ENCODE measurements around the gene UFD1.

The UFD1 gene

DNA sequence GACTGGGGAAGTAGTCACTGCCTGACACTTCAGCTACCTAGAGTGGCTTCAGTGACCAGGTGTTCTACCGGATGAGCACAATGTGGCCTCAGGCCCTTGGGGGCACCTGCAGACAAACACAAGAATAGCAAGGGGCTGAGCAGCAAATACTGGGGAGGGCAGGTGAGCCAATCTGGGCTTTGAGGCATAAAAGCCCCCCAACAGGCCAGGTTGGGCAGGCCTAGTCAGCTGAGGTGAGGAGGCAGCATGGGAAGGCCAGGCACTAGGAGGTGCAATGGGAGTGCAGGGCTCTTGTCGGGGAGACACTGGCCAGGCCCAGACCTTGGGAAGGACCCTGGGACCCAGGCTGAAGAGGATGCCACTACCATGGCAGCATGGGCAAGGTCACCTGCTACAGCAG is 9.0 kb downstream of the UFD1 start:
- no peak for DNase-seq (ENCODE audit: low spot score)

DNA sequence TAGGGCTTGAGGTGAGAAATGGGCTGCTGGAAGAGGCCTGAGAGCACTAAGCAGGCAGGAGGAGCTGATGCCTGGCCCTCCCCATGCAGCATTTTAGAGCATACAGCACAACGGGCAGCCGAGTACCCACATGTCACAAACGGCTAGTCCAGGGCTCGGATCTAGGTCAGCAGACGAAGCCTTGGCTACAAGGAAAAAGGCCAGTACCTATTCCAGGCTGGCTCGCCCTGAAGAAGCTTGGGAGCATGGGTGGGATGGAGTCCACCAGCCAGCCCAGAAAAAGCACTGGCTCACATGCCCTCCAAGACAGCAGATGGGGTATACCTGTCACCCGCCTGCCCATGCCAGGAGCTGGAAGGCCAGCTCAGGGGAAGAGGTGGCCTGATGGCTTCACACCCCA is 9.6 kb downstream of the UFD1 start:
- DNase-seq (ENCODE audit: low spot score), result no peak

DNA sequence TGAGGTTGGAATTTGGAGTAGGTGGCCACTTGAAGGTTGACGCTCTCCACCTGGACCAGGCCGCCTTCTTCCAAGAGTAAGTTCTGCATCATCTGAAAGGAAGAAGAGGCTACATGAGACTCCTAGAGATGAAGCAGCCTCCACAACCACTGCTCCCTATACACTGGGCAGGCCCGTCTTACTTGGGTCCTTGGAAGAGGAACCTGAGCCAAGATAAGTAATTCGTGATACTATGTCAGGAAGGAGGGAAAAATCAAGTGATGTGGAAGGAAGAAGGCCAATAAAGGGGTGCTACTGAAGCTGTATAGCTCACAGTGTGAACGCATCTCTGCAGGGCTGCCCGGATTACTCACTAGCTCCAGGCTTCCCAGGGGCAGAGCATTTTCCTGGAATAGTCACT is 11.1 kb downstream of the UFD1 start:
- no peak for DNase-seq (ENCODE audit: low spot score)

DNA sequence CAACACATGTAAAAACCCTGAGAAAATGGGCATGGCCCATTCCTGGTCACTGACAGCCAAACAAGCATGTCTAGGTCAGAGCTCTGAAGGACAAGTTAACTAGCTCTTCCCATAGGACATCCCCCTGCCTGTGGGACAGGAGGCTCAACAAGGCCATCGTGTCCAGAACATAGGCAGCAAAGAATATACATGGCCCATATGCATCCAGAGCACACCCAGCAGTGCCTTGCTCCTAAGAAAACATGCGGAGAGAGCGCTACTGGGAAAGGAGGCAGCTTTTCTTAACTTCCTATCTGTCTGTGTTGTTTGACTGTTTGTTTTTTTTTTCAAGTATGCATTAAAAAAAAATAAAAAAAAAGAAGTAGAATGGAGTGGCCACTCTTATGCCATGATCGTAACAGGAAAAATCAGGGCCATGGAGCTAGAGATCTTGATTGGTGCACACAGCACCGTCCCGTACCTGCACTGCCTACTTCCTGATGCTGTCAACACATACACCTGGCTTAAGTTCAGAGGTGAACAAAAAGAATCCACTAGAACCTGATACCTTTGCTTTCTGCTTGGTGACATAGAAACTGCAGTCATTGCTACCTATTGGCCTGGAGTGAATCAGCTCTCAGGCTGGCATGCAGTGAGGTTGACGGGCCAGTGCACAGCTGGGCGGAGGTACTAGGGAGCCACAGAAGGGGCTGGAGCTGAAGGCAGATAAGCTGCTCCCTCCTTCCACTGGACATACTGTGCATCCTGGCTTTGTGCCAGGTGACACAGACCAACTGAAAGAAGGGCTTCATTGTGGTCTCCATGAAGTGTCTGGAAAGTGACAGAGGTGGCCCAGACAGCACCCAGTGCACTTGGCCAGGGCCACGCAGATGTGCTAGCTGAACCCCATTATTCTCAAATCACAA is 11.9 kb downstream of the UFD1 start:
- DNase-seq (ENCODE audit: low spot score), result no peak

DNA sequence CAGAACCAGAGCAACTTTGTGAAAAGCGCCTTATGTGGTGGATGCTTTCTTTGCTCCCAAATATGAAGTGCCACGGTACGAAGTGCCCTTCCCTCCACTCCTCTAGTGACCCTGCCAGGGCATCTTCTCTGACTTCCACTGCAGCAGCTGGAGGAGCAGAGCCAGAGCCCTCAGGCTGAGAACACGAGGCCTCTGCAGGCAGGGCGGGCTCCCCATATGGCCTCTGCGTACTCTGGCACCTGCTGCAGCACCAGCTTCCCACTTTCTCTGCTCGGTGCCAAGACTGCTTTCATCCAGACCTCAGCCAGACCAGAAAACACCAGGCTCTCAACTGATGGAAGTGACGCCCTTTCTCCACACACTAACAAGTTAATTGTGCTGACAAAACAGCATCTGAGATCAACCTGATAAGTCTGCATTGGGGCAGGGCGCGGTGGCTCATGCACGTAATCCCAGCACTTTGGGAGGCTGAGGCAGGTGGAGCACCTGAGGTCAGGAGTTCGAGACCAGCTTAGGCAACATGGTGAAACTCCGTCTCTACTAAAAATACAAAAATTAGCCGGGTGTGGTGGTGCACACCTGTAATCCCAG is 12.8 kb downstream of the UFD1 start:
- DNase-seq (ENCODE audit: low spot score), result no peak

DNA sequence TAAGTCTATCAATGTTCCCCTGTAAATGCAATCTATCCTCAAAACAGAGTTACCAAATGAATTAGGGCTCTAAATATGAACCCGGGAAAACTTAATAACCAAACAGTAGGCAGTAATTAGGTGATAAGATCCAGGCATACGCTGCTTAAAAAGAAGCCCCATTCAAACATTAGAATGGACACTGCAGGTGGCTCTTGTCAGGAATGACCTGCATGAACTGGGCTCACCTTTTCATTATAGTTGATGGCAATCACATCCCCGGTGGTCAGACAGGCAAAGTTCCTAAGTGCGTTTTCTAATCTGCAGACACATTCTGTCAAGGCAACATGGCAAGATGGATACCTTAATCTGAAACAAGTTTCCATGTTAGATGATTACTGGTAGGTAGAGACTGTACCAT is 14.0 kb downstream of the UFD1 start:
- DNase-seq (ENCODE audit: low spot score), result no peak

DNA sequence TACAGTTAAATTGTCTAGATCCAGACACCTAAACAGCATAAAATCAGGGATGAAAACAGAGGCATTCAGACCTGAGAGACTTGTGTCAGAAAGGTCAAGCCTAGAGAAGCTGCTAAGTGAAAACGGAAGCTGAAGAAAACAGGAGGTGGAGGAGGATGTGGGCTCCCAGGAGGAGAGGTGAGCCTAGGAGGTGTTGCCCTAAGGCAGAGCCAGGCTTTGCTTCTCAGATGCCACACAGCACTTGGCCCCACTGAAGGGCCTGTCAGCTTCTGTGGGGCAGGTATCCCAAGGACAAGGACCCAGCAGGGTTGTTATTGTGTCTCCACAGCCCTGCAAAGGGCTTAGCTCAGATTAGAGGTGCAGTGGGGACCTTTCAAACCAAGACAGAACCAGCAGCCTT is 14.4 kb downstream of the UFD1 start:
- DNase-seq (ENCODE audit: low spot score), result no peak

DNA sequence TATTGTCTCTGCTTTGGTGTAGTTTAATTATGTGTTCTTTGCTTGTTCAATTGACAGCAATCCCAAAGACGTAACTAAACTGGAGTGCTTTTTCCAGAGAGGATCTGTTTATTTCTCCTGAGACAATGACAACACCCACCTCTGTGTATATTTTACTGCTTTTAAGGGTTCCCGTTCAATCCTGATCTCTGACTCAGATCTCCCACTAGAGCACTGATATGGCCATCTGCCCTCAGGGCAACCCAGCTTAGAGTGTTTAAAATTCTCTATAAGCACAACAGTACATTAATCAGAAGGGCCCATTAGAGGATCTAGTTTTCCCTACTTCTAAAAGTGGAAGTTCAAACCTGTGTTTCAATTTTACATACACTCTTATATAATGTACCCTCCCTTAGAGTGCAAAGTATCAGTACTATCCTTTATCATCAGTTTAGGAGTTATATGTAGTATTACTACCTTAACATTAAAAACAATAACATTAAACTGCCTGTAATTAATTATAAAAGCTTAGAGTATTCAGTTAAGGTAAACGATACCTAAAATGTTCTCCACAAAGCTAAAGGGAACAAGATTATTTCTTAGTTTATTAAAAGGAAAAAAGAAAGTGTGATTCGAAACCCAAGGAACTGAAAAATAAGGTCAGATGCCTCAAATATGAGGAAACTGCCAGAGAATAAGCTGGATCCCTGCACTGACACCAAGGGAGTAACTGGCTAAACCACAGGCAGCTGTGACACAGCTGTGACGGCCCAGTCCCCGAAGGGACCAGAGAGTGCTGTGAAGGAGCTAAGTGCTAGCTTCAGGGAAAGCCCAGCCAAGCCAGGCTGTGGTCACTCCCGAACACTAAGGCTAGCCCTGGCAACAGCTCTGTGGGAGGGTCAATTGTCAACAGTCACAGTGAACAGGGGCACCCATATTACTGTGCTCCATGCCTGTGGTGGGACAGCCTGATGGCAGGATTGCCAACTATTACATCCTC is 15.2 kb downstream of the UFD1 start:
- no peak for DNase-seq (ENCODE audit: low spot score)

DNA sequence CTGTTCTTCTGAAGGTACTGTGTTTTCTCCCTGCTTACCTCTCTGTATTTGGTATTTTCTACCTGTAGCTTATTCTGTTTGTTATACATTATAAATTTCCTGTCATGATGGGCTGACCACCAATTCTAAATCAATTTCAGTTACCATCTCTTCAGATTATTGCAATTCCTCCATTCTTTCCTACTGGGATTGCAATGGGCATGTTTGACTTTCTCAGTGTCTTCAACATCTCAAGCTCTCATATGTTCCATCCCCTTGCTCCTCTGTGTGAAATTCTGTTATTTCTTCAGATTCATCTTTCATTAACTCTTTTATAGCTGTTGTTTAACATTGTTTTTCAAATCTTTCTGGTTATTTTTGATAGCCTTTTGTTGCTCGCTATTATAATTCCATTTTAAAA is 16.0 kb downstream of the UFD1 start:
- no peak for DNase-seq (ENCODE audit: low spot score)

DNA sequence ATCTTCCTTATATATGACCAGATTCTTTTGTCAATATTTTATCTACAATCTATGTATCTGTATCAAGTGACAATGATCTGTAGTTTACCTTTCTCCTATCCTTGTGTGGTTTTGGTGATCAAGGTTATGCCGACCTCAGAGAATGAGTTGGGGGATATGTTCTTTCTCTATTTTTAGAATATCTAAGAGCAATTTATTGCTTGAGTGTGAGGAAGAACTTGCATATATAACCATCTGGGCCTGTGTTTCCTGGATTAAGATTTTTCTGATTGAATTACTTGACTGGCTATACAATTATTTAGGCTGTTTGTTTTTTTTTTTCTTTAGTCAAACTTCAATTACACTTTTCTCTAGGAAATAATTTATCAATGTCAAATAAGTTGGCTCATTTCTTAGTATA is 17.5 kb downstream of the UFD1 start:
- no peak for DNase-seq (ENCODE audit: low spot score)

DNA sequence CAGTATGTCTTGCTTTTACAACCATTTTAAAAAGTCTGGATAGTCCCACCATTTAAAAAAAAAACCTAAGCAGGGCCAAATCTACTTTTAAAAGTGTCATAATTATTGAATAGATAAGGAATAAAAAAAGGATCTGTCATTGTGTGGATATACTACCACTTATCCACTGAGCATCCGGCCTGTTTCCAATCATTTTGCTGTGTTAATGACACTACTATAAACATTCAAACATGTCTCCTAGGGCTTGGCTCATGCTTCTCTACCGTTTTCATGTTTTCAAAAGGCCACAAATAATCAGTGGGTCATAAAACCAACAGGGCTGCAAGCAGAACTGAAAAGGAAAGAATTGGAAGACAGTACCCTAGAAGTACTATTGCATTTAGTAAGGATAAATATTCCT is 19.0 kb downstream of the UFD1 start:
- no peak for DNase-seq (ENCODE audit: low spot score)

DNA sequence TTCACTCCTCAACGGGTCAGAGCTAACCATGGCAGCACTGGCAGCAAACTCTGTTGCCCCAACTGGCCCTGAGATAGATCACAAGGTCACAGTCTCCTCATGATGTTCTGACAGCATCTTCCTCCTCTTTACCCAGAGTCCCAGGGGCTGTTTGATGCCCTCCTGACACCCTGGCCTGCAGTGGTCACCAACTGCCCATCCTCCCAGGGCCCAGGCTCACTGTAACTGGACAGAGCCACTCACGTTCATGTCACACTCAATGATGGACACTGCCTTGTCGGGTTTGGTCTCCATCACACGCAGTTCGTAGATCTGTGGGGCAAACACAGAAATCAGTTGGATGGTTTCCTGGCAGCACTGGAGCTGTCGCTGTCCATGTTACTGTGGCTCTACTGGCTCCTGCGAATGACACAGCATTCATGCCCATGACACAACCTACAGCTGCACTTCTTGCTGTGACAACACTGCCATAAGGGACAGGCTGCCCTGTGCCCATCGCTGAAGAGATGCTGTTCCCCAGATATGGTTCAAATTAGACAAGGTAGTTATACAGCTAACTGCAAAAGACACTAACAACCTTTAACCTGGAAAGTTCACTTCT is 21.1 kb downstream of the UFD1 start:
- no peak for DNase-seq (ENCODE audit: low spot score)

DNA sequence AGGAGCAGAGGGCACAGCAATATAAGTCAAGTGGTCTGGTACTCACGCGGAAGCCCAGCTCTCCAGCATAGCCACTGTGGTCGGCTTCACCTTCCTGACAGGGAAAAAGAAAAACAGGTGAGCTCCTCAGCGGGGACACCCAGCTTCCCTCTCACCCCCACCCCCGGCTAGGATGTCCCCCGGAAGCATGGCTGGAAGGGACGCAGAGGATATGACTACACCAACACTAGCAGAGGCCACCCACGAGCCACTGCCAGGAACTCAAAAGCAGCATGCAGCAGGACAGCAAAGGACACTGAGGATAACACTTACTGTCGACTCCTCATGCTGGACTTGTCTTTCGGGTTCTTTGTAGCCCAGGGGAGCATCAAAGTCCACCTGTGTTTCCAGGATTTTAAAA is 22.5 kb downstream of the UFD1 start:
- no peak for DNase-seq (ENCODE audit: low spot score)

DNA sequence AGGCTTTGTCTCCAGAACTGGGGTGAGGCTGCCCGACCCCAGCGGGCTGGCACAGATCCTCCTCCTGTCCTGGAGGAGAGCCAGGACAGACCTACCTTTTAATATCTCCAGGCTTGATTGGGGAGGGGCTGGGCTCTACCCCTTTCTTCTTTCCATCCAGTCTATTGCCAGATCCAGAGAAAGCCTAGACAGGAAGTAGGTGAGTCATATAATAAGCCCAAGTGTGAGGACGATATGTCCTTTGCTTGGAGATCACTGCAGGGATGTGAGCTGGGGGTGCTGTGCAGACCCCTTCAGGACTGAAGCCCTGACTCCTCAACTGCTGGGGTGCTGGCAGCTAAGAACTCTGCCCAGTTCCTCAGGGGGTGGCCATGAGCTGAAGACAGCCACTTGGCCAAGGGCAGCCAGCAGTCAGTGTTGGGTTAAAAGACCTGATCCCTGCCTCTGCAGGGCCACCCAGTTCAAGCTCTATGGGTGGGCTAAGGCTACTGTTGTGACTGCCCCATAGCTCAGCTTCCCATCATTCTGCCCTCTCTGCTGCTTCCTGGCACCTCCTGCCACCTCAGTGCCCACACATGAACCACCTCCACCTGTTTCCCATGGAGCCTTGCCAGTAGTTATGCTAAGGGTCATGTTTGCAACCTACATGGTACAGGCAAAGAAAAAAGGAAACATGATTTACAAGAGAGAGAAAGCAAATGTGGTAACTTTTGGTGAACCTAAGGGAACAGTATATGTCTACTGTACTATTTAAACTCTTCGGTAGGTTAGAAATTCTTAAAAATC is 23.2 kb downstream of the UFD1 start:
- DNase-seq (ENCODE audit: low spot score), result no peak

DNA sequence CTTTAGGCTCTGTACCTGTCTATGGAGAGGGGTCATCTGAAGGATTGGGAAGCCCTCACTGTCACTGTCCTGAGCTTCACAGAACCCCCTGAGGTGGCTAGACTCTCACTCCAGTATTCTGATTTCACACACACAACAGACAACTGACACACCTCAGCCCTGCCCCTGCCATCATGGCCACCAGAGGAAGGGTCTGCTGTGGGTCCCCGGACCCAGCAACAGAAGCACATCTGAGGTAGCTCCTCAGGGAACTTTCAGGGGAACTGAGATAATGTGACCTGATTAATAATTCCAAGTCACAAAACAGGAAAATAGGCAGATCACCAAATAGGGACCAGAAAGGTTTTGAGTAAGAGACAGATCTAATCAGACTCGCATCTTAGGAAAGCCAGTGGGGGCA is 24.0 kb downstream of the UFD1 start:
- DNase-seq (ENCODE audit: low spot score), result no peak

DNA sequence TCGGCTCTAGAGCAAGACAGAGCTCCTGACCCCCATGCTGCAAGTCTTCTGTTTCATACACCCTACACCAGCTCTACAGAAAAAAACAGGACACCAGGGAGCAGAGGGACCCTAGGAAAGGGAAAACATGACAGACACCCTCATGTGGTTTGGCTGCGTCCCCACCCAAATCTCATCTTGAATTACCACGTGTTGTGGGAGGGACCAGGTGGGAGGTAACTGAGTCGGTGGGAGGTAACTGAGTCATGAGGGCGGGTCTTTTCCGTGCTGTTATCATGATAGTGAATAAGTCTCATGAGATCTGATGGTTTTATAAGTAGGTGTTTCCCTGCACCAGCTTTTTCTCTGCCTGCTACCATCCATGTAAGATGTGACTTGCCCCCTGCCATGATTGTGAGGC is 24.8 kb downstream of the UFD1 start:
- no peak for DNase-seq (ENCODE audit: low spot score)

DNA sequence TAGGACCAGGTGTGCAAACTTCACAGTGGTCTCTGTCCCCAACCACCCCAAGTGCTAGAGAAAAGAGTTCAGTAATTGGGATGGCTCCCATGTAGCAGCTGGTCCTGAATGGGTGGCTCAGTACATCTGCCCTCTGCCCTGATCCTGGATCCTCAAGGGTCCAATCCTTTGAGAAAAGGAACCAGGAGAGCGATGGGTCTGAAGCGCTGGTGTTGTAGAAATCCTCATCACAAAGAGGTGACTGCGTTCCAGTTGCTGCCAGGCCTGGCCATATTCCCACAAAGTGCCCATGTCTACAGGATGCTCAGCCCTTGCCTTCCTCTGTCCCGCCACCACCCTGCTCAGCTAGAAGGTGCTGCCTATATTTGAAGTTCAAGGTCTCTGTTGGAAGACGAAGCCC is 25.3 kb downstream of the UFD1 start:
- DNase-seq (ENCODE audit: low spot score), result no peak

DNA sequence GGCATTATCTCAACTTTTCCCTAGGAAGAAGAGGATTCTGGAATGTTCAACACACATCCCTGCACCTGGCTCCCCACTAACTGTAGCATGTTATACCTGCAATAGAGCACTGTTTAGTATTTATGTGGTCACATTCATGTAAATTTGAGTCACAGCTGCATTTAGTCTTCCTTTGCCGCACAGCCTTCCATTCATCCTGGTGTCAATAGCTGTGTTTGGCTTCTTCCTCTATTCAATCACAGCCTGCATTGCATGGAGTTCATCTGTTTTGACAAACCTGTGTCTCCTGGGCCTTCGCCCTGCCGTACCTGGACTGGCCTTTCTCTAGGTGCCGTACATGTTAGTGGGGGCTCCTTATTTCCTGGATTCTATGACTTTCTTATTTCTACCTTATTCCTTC is 27.4 kb downstream of the UFD1 start:
- no peak for DNase-seq (ENCODE audit: low spot score)

DNA sequence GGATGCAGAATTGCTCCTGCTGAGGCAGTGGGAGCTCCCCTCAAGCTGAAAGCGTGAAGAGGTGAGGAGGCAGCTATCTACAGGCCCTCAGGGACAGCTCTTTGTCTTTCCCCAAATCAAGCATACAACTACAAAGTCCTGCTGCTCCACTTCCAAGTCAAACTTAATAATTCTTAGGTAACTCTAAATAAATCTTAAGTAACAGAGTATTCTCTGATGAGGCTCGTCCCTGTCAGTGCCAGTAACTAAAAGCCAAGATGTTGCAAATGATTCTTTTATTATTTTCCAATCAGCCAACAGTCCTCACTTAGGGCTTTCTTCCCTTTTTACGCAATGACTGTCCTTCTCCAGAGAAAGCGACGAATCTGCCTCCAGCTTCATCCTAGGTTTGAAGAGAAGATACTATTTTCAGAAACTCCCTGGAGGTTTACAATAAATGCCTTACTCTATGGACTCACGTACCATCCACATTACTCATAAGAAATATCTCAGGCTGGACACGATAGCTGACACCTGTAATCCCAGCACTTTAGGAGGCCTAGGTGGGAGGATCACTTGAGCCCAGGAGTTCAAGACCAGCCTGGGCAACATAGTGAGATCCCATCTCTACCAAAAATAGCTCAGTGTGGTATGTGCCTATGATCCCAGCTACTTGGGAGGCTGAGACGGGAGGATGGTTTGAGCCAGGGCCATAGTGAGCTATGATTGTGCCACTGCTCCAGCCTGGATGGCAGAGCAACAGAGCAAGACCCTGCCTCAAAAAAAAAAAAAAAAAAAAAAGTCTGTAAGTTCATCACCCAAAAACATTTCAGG is 28.4 kb downstream of the UFD1 start:
- DNase-seq (ENCODE audit: low spot score), result no peak

DNA sequence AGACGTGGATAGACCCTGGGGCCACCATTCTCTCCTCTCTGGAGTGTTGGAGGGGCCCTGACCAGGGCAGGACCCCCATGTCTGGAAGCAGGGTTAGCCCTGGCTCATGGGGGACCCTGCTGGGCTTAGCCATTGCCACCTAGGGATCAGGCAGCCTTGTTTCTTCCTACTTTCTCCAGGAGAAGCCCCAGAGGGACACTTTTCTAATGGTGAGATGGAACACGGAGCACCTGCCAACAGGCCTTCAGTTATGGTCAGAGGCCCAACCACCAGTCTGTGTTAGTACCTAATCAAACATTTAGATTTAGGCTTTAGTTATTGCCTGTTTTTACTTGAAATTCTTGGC is 29.6 kb downstream of the UFD1 start:
- no peak for DNase-seq (ENCODE audit: low spot score)
